Activated naive CD4-positive, alpha-beta T cell treated with anti-CD3 and anti-CD28 coated beads, Interleukin-2, amount 10 ng/mL, durations not matched to agents 7 days and 5 days (primary cell): ENCODE measurements around the gene RASL10B.

ENCODE experiments used
- CTCF ChIA-PET: fragments of 350-600 bp; sonication (Branson Sonifier 250); formaldehyde crosslinking; loops from one replicate; lab custom pipeline; 2021; ENCODE audit warnings: antibody characterized with exemption; lab: Charles Lee
- DNase-seq: peaks from one replicate; pipeline ENCODE4 v3.0.0-alpha.2; 2020
- H3K27ac Mint-ChIP-seq: one replicate; pipeline ENCODE4 v1.8.0; 2021; ENCODE audit warnings: mild to moderate bottlenecking, moderate library complexity, mixed read lengths
- H3K27me3 Mint-ChIP-seq: one replicate; pipeline ENCODE4 v1.8.0; 2021; ENCODE audit warnings: mild to moderate bottlenecking, mixed read lengths
- H3K36me3 Mint-ChIP-seq: one replicate; pipeline ENCODE4 v1.8.0; 2021; ENCODE audit warnings: mixed read lengths
- H3K4me1 Mint-ChIP-seq: one replicate; pipeline ENCODE4 v1.8.0; 2021; ENCODE audit warnings: mixed read lengths
- H3K4me3 Mint-ChIP-seq: one replicate; pipeline ENCODE4 v1.8.0; 2021; ENCODE audit warnings: mild to moderate bottlenecking, moderate library complexity, mixed read lengths
- H3K9me3 Mint-ChIP-seq: one replicate; pipeline ENCODE4 v1.8.0; 2021; ENCODE audit warnings: mixed read lengths

The RASL10B gene

DNA sequence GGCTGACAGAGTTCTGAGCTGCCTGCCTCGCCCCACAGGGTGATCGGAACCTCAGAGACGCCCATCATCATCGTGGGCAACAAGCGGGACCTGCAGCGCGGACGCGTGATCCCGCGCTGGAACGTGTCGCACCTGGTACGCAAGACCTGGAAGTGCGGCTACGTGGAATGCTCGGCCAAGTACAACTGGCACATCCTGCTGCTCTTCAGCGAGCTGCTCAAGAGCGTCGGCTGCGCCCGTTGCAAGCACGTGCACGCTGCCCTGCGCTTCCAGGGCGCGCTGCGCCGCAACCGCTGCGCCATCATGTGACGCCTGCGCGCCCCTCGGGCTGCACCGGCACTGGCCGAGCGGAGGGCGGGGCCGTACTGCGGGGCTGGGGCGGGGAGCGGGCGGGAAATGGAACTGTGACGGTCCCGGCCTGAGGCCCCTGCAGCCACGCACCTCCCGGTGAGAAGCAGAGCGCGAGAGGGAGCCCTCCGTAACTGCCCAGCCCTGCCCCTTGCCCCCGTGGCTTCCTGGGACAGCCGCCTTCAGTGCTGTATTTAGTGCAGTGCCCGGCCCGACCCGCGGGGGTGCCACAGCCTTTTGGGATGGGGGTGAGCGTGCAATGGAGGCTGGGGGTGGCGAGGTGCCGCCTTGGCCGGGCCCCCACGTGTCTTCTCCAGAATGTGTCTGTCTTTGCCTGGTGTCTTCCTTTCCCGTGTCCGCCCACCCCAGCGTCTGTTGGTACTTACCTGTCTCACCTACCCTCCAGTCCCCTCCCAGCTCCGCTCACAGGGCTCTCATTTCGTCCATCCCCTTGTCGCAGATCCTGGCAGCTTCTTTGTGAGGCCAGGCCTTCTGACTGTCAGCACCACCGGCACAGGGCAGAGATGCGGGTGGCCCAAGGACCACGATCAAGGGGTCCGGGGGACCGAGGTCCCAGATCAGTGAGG is 9.8 kb downstream of the RASL10B start:
- H3K9me3 Mint-ChIP-seq = no peaks in the 10 kb centered on the region
- DNase-seq = peak; percentile 49
- H3K27ac Mint-ChIP-seq = peak overlapping the region; percentile 58
- H3K4me1 Mint-ChIP-seq = peaks cover 9% of the 10 kb centered on the region
- CTCF ChIA-PET = no interaction called here
- H3K4me3 Mint-ChIP-seq = peak overlapping the region; percentile 7
- H3K27me3 Mint-ChIP-seq = peaks cover 71% of the 10 kb centered on the region
- no peaks in the 10 kb centered on the region for H3K36me3 Mint-ChIP-seq

DNA sequence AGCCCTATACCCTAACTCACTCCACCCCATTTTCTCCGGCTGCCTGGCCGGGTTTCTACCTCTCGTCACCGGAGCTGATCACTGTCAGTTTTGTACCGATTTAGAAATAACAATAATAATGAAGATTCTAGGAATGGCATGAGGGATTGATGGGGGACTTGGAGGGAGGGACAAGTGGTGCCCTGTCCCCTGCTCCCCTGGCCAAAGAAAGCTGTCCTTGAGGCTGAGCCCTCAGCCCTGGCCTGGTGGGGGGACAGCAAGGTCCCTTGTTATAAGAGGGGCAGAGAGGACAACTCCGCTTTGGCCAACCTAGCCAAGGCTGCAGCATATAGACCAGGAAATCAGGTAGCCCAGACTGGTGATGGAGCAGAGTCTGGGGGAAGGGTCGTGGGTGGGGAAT is 11.1 kb downstream of the RASL10B start:
- Mint-ChIP-seq H3K36me3 (no peaks in the 10 kb centered on the region), H3K27me3 (peaks cover 77% of the 10 kb centered on the region), H3K27ac (no peak overlapping the region), H3K4me1 (peaks cover 9% of the 10 kb centered on the region), H3K9me3 (no peaks in the 10 kb centered on the region), H3K4me3 (no peak overlapping the region)
- no peak for DNase-seq
- CTCF ChIA-PET = interaction anchor here (1.1 kb wide), 1 partner anchor 129 kb away, joined by 3 read pairs; no protein-coding TSS in a partner anchor

DNA sequence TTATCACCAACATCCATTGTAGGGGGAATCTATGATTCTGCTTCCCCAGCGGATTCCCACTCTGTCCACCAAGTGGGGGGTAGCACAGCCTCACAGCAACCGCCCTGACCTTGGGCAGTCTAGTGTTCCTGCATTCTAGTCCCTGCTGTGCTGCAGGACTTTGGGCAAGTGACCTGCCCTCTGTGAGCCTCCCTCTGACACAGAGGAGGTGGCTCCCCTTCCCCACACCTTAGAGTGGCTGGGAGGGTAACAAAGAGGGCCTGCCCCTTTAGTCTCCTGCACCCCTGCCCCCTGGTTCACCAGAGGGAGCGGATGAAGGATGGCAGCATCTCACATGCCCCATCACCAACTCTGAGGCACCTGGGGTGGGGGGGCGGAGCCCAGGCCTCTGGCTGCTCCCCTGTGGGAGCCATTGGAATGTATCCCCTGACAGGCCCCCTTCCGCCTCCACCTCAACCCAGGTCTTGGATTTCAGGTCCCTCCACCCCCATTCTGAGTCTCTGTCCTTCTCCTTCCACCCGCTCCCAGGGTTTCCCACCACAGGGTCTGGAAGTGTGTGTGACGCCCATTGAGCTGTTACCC is 11.5 kb downstream of the RASL10B start:
- Mint-ChIP-seq H3K4me1 (peaks cover 9% of the 10 kb centered on the region), H3K27ac (no peak overlapping the region), H3K9me3 (no peaks in the 10 kb centered on the region), H3K4me3 (no peak overlapping the region), H3K27me3 (peaks cover 82% of the 10 kb centered on the region), H3K36me3 (no peaks in the 10 kb centered on the region)
- no peak for DNase-seq
- CTCF ChIA-PET = interaction anchor here (1.0 to 2.9 kb wide), 3 partner anchors 16 to 130 kb away, joined by 3 to 18 read pairs (median 3); no protein-coding TSS in a partner anchor

DNA sequence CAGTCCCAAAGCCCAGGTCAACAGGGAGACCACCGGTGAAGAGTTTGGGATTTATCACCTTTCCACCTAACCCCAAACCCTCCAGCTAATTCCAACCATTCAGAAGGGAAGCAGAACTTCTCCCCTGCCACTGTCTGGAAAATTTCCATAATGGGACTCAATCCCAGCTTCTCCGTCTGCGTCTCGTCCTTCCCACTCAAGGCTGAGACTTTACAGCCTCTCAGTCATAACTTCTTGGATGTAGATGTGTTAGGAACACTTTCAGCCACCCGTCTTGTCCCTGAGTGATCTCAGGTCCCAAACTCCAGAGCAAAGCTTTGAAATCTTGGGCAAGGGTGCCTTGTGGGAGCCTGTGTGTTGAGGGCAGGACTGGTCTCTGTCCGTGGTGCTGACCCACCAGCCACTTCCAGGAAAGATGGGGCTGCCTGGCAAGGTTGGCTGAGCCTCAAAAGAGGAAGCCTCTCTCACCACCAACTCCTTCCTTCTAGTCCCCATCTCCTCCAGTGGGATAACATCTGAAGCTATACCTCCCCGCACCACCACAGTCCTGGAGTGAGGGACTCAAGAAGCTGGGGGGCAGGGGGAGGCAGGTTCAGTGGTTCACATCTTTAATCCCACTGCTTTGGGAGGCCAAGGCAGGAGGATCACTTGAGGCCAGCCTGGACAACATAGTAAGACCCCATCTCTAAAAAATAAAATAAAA is 12.3 kb downstream of the RASL10B start:
- Mint-ChIP-seq H3K27me3 (peaks cover 82% of the 10 kb centered on the region), H3K4me1 (peaks cover 9% of the 10 kb centered on the region), H3K36me3 (no peaks in the 10 kb centered on the region), H3K27ac (no peak overlapping the region), H3K9me3 (no peaks in the 10 kb centered on the region), H3K4me3 (no peak overlapping the region)
- CTCF ChIA-PET = interaction anchor here (1.0 to 2.9 kb wide), 2 partner anchors 15 to 131 kb away, joined by 3 to 18 read pairs; no protein-coding TSS in a partner anchor
- peak; percentile 55 for DNase-seq

DNA sequence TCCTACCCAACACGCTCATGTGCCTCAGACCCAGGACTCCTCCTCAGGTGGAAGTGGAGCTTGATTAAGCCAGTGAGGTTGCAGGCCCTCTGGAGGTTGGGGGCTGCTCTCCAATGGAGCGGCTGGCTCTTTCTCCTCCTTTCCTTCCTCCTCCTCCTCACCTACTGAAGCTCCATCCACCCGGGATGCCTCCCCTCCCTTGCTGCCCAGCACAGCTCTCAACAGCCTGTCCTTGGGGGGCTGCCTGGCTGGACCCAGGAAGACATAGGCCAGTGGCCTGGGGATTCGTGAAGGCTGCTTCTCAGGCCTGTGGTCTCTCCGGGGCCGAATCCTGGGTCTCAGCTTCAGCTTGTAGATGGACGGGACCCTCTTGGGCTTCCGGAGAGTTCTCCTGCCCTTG is 13.4 kb downstream of the RASL10B start:
- Mint-ChIP-seq H3K27me3 (peaks cover 82% of the 10 kb centered on the region), H3K4me1 (peaks cover 14% of the 10 kb centered on the region), H3K36me3 (no peaks in the 10 kb centered on the region)

DNA sequence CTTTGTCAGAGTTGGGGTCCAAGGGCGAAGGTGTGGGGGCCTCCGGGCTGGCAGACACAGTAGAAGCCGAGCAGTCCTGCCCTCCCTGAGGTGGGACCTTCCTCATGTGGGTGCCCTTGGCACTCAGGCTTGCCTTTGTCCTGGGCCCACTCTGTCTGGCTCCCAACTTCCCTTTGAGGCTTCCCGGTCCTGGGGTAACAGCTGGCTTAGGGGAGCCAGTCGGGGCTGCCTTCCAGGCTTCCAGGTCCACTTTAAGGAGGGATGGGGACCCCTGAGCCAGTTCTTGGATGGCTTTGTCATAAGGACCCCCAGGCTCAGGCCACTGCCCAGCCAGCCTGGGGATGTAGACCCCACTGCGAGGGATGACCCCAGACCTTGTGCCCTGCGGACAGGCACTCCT is 13.8 kb downstream of the RASL10B start:
- peaks cover 17% of the 10 kb centered on the region for H3K4me1 Mint-ChIP-seq
- no peak overlapping the region for H3K4me3 Mint-ChIP-seq
- no peak overlapping the region for H3K27ac Mint-ChIP-seq
- H3K36me3 Mint-ChIP-seq = no peaks in the 10 kb centered on the region
- no peaks in the 10 kb centered on the region for H3K9me3 Mint-ChIP-seq
- CTCF ChIA-PET = interaction anchor here (0.6 to 2.9 kb wide), 3 partner anchors 132 to 362 kb away, joined by 3 to 18 read pairs (median 4); no protein-coding TSS in a partner anchor
- peak; percentile 18 for DNase-seq
- H3K27me3 Mint-ChIP-seq = peaks cover 82% of the 10 kb centered on the region

More for the DNA sequence above, 13.4 kb downstream of the RASL10B start:
- no peak overlapping the region for H3K27ac Mint-ChIP-seq
- H3K9me3 Mint-ChIP-seq = no peaks in the 10 kb centered on the region
- H3K4me3 Mint-ChIP-seq = no peak overlapping the region
- no peak for DNase-seq
- CTCF ChIA-PET = interaction anchor here (0.6 to 2.9 kb wide), 3 partner anchors 132 to 362 kb away, joined by 3 to 18 read pairs (median 4); no protein-coding TSS in a partner anchor

DNA sequence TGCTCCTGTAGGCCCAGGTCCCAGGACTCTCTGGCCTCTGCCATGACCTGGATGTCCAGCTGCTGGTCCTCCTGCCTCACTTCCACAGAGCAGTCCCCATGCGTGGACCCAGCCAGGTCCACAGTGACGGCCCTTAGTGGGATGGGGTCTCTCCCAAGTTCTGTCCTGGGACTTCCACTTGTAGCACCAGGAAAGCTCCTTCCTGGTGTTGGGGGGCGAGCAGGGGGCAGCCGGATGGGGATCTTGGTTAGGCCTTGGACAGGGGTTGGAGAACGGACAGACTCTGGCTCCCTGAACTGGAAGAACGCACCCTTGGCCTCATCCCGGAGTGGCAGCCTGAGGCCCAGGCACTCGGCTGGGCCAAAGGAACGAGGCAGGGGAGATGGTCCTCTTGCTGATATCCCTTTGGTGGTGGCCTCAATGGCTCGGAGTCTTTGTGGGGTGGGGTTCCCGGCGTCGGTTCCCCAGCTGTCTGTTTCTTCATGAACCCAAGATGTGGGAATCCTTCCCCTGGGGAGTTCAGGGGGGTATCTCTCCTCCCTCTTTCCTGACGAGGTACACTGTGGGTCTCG is 14.4 kb downstream of the RASL10B start:
- Mint-ChIP-seq H3K36me3 (no peaks in the 10 kb centered on the region), H3K4me3 (no peak overlapping the region), H3K27ac (no peak overlapping the region), H3K4me1 (peaks cover 19% of the 10 kb centered on the region), H3K9me3 (no peaks in the 10 kb centered on the region), H3K27me3 (peaks cover 83% of the 10 kb centered on the region)
- peak; percentile 17 for DNase-seq
- CTCF ChIA-PET = interaction anchor here (2.9 to 4.4 kb wide), 2 partner anchors 132 to 133 kb away, joined by 18 to 92 read pairs; no protein-coding TSS in a partner anchor

DNA sequence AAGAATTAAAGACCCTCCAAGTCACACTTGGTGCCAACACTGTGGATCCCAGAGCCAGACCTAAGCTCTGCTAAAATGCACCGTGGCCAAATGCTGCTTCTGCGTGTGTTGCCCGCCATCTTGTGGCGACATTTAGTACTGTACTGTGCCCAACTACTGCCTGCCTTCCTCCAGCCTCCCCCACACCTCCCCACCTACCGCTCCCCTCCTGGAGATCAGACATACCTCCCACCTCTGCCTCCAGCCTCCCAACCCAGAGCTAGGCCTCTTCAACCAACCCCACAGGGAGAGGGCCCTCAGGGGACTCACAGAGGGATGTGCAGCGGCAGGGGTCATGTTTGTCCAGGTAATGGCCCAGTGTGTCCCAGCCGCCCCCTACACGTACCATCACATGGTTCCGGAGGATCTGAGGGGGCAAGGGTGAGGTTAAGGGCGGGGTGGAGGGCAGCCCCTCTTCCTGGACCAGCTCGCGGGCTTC is 16.1 kb downstream of the RASL10B start:
- Mint-ChIP-seq H3K36me3 (no peaks in the 10 kb centered on the region), H3K4me3 (no peak overlapping the region), H3K9me3 (no peaks in the 10 kb centered on the region), H3K4me1 (peaks cover 13% of the 10 kb centered on the region), H3K27ac (no peak overlapping the region), H3K27me3 (peaks cover 83% of the 10 kb centered on the region)
- peak; percentile 86 for DNase-seq
- CTCF ChIA-PET = interaction anchor here (0.6 to 4.4 kb wide), 28 partner anchors 9 to 629 kb away, joined by 3 to 92 read pairs (median 4); partner anchors contain the start of genes FNDC8, RASL10B and TAF15

DNA sequence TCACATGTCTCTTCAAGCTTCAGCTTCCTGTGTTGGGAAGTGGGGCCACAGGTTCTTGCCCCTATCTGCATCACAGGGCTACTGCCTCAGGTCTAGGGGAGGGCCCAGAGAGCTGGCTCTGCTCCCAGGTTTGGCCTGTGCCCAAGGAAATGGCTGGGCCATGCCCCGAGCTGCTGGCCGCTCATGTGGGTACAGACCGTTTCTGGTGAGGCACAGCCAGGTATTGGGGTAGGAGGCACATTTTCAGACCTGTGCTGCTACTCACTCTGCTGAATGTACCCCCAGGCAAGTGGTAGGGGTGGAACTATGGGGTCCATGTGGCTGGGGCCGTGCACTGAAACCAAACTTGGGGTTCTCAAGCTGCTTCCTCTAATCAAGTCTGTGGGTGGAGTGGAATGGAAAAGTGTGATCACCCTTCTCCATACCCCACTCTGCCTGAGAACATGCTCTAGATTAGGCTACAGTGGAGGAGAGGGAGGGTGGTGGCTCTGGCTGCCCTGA is 17.0 kb downstream of the RASL10B start:
- no peak for DNase-seq
- no peaks in the 10 kb centered on the region for H3K36me3 Mint-ChIP-seq
- peaks cover 83% of the 10 kb centered on the region for H3K27me3 Mint-ChIP-seq
- CTCF ChIA-PET = interaction anchor here (0.6 to 4.4 kb wide), 13 partner anchors 15 to 628 kb away, joined by 3 to 92 read pairs (median 4); partner anchors contain the start of genes RAD51D and TAF15
- H3K9me3 Mint-ChIP-seq = no peaks in the 10 kb centered on the region
- no peak overlapping the region for H3K27ac Mint-ChIP-seq
- peaks cover 13% of the 10 kb centered on the region for H3K4me1 Mint-ChIP-seq
- H3K4me3 Mint-ChIP-seq = no peak overlapping the region

DNA sequence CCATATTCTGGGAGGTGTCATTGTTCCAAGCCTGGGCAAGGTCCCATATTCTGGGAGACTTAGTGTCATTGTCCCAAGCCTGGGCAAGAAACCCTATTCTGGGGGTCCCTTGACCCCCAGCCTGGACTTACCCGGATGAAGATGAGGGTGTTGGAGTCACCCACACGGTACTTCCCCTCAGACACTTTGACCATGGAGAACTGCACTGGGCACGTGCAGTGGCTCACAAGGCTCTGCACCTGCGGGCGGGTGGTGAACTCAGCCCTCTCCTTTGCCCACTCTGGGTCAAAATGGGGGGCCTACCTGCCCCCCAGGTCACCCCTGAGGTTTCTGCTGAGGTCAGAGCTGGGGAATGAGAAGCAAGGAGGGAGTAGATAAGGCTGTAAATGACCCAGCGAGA is 17.5 kb downstream of the RASL10B start:
- Mint-ChIP-seq H3K27ac (no peak overlapping the region), H3K27me3 (peaks cover 79% of the 10 kb centered on the region), H3K4me3 (no peak overlapping the region), H3K36me3 (no peaks in the 10 kb centered on the region), H3K4me1 (peaks cover 13% of the 10 kb centered on the region), H3K9me3 (no peaks in the 10 kb centered on the region)
- DNase-seq = no peak
- CTCF ChIA-PET = interaction anchor here (0.6 to 4.4 kb wide), 8 partner anchors 15 to 629 kb away, joined by 3 to 92 read pairs (median 3); partner anchors contain the start of gene RAD51D

DNA sequence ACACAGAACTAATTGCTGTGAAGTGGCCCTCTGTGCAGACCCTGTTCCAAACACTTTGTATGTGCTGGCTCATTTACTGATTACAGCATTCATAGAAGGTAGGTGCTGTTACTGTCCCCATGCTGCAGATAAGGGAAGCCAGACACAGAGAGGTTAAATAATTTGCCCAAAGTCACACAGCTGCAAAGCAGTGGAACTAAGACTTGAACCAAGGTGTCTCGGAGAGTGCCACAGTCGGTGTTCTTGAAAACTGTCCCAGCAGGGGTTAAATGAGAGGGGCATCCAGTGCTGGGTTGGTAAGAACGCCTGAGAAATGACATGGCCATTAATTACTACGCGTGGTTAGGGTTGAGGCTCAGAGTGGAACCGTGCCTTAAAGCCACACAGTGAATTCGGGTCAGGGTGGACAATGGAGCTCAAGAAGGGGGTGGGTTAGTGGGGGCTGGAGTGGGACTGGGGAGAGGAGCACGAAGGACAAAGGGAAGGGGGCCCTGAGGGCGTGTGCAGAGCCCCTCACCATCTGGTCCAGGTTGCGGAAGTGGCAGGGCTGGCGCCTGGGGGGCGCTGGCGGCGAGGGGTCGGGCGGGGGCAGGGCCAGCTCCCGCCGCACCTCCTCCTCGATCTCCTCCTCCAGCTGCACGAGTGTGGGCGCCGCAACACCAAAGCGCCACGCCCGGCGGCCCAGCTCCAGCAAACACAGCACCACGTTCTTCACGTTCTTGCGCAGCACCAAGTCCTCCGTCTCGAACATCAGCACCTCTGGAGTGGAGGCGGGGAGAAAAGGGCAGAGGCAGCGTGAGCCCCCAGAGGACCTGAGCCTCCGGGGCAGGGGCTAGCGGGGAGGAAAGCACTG is 18.3 kb downstream of the RASL10B start:
- Mint-ChIP-seq H3K4me3 (peak overlapping the region; percentile 12), H3K4me1 (peaks cover 13% of the 10 kb centered on the region), H3K27me3 (peaks cover 76% of the 10 kb centered on the region), H3K27ac (no peak overlapping the region), H3K9me3 (no peaks in the 10 kb centered on the region), H3K36me3 (no peaks in the 10 kb centered on the region)
- CTCF ChIA-PET = interaction anchor here (0.7 to 4.4 kb wide), 5 partner anchors 14 to 136 kb away, joined by 3 to 92 read pairs (median 4); no protein-coding TSS in a partner anchor
- no peak for DNase-seq
